ENCODE results near the gene CCNG2.

Gene CCNG2

GRCh38 chr4:77209012-77209411, 52.0 kb downstream of the CCNG2 start:
- DNase-seq: no peak

DNA sequence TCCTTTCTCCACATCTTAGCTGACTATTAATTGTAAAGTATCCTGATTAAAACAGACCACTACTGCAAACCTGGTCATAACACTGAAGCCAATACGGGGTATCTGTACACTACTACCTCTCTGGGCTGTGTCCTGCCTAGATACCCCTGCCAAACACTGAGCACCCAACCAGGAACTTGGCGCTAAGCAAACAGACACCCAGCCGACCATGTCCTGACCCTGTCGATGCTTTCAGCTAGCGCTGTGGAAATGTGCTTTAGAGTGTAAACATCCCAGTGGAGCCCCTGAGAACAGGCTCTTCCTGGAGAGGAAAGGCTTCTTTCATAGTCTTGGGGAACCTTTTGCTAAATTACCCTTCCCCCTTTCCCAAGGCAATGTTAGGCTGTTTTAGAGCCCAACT, 52.9 kb downstream of the CCNG2 start:
- no peak for DNase-seq

GRCh38 chr4:77215107-77215506, 58.1 kb downstream of the CCNG2 start:
- no peak for DNase-seq

DNA sequence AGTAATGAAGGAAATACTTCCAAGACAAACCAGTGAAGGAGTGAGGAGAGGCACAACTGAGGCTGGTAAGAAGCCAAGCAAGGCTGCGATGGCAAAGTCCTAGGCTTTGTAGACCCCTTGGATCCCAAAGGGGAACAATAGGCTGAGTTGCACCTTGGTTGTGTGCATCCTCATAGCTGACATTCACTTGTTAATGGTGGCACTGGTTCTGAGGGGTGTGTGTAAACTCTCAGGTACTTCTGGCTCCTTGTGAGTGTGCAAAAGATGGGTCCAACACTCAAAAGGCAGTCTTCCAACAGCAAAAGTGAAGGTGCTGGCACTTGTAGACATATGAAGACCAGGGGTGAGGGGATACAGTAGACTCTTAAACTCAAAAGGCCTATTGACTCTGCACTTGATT, 60.5 kb downstream of the CCNG2 start:
- no peak for DNase-seq

DNA sequence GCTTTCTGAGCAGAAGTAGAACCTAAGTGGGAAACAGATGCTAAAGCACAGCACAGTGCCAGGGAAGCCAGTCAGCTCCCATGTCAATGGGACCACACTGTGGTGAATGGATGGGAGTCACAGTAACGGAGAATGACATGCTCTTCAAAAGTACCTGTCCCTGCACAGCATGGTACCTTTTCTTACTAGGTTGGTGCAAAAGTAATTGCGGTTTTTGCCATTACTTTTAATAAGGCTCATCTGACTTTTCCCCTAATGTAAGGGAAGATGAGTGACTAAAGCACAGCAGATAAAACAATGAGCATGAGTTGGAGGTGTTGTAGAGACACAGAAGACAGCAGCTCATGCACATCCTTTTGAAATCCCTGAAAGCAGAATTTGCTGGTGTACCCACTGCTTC, 62.3 kb downstream of the CCNG2 start:
- DNase-seq: no peak
